GM19238 (cell line): ENCODE measurements around the gene AADACL4.
"Not testable (repeated sequence)": the region's sequence is repeated elsewhere in the genome, so short reads cannot be mapped to it uniquely, and the experiment has no call there.

Source experiments
- DNase-seq: peaks from one replicate; pipeline ENCODE4 v3.0.0; 2011; ENCODE audit warnings: low spot score; ENCODE audit not compliant: insufficient read length

The AADACL4 gene

GRCh38 chr1:12709696-12710095 lies 65.8 kb downstream of the AADACL4 start:
- no peak for DNase-seq

GRCh38 chr1:12711536-12711935 lies 67.7 kb downstream of the AADACL4 start:
- no peak for DNase-seq

GRCh38 chr1:12712076-12712475 lies 68.2 kb downstream of the AADACL4 start:
- no peak for DNase-seq

GRCh38 chr1:12712929-12713328 lies 69.0 kb downstream of the AADACL4 start:
- DNase-seq = no peak

GRCh38 chr1:12713651-12714050 lies 69.8 kb downstream of the AADACL4 start:
- not testable (repeated sequence) for DNase-seq

DNA sequence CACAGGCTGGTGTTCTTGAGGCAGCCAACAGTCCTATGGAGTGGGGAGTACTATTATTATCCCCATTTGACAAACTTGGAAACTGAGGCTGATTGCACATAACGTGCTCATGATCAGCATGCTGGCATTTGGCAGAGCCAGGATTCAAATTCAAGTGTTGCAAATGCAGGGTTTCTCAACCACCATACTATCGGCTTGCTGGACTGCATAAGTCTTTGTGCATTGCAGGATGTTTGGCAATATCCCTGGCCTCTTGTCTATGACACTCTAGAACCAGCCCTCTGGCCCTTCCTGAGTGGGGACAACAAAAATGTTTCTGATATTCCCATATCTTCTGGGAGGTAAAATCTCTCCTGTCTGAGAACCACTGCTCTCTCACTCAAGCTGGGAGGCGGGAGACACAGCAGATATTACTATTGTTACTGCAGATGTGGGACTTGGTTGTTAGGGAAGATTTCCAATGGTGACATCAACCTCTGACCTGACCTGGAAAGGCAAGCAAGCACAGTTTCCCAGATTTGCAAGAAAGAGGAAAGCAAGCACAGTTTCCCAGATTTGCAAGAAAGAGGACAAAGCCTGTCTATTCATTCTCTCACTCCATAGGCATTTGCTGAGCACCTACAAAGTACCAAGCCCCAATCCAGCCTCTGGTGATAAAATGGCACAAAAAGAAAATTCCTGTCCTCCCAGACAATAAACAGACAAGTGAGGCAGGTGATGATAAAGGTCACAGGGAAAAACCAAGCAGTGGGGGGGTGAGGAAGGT lies 71.0 kb downstream of the AADACL4 start:
- no peak for DNase-seq

- DNase-seq = no peak
These were observed 72.1 kb downstream of the AADACL4 start, which contains the start of gene AADACL3 for GRCh38 chr1:12715896-12716437. TSS of gene AADACL3 (plus strand) at chr1:12716110. CDS start at chr1:12716177, 67 bp downstream.
